NCI-H128 (cell line): ENCODE results near the gene NEK6.

Source experiments
- DNase-seq: peaks from one replicate; lab custom pipeline; 2025; ENCODE audit not compliant: unreplicated experiment; lab: John Stamatoyannopoulos, UW

NEK6 gene

GRCh38 chr9:124315882-124316281 is 58.1 kb downstream of the NEK6 start:
- DNase-seq = no peak

DNA sequence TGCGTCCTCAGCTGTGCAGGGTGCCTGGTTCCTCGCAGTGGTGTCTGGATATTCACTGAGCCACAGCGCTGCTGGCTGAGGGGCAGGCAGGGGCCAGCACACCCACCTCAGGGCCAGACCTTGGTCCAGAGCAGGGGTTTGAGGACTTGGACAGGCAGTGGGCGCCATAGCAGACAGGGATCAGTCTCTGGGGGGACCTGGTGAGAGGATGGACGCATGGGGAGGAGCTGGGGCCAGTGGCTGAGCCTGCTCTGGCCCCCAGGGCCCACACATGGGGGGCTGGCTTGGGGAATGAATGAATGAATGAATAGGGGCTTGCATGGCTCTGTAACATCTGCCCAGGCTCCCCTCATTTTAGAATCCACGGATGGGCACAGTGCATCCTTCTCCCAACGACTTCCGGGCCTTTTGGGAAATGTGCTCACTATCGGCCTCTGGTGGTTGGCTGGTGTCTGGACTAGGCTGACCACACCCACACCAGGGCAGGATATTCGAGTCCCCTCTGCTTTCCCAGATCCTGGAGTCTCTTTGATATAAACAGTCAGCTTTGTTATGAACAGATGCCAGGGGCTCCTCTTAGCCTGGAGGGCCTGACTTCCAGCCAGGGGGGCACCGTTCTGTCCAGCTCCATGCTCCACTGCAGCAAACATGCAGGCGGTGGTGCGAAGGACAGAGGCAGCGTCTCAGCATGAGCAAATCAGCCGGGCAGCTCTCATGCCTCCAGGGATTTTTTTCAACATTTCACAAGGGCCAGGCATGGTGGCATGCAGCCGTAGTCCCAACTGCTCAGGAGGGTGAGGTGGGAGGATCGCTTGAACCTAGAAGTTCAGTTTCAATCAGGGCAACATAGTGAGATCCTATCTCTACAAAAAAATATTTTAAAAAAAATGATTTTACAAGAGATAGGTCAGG is 62.6 kb downstream of the NEK6 start:
- peak; percentile 26 for DNase-seq

GRCh38 chr9:124321416-124321815 is 63.7 kb downstream of the NEK6 start:
- no peak for DNase-seq

DNA sequence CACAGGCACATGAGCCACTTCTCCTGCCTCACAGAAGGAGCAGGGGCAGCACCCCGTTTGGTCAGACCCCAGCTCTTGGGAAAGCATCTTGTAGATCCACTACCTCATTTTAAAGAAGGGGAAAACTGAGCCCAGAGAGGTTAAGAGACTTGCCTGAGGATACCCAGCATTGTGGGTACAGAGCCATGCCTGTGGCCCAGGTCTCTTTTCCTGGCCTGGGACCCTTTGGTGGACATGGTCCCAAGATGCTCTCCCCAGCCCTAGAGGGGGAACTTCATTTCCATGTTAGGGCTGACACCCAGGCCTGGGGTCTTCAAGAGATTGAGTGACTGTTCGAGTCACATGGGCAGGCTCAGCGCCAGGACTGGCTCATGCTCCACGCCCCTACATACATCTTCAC is 64.2 kb downstream of the NEK6 start:
- no peak for DNase-seq

DNA sequence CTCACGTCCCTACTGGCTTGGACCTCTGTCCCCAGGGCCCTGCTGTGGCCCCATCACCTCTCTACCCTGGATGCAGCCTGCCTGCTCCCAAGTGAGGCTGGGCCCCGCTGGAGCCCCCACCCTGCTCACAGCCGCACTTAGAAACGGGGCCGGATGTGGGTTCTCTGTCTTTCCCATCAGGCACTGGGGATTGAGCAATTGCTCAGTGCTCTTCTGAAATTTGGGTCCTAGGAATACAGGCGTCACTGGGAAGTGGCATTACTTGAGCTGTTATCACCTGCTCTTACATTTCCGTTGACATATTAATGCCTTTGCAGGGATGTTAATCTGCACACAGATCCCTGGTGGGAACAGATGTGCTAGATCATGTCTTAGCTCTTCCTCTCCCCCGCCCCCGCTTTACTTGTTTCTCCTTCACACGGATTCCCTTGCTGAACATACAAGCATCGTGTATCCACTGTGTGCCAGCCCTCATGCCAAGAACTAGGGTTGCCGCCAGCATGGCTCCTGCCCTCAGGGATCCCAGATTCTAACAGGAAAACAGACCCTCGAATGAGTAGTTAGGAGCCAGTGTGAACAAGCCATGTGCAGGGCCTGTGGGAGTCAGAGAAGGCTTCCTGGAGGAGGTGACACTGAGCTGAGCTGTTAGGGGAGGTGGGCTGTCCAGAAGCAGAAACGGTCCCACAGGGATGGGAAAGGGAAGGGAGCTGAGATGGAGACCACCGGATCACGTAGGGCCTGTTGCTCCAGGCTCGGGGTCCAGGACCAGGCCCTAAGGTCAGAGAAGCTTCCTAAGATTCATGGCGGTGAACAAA is 65.1 kb downstream of the NEK6 start:
- no peak for DNase-seq

DNA sequence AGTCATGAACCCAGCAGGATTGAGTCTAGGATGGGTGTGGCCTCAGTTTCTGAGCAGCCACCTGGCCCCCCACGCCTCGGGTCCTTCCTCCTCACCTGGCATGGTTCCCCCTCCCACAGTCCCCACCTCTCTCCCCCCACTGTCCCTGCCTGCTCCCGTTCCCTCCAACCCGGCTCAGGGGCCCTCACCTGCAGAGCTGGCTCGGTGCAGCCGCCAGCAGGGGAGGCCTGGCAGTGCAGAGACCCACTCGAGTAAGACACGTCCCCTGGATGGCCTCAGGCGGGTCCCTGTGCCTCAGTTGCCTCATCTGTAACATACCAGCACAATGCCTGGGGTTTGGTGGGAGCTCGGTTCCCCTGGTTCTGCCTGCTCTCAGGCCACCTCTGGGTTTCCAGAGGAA is 66.2 kb downstream of the NEK6 start:
- no peak for DNase-seq

DNA sequence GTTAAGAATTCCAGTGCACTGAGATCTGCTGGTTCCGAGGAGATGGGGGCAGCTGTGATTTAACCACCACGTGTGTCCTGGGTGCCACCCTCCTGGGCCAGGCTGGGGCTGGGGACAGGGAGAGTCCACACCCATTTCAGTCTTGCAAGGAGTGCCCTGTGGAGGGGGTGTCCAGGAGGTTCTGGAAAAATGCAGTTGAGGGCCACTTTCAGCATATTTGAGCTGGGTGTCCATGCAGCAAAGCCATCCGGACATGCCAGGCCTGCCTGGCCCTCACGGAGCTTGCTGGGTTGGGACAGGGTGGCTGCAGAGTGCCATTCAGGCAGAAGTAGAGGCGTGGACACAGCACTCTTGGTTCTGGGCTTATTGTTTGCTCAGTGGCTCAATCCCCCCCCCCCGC is 68.1 kb downstream of the NEK6 start:
- DNase-seq = no peak

GRCh38 chr9:124326378-124326777 is 68.6 kb downstream of the NEK6 start:
- no peak for DNase-seq

DNA sequence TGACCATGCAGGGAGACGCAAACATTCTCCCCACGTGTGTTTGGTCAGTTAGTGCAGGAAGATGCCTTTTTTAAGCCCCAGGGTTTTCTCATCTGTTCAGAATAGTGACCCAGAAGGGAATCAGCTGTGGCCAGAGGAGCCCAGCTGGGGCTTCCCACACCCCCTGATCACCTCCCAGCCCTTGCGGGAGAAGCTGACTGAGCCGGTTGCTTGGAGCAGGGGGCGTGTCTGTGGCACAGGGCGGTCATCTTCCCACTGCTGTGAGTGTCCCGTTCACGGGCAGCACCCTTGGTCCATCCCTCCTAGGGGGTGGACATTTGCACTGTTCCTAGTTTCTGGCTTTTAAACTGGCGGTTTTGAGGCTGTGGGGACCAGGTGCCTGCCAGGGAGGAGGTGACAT is 69.7 kb downstream of the NEK6 start:
- no peak for DNase-seq

GRCh38 chr9:124328285-124328684 is 70.5 kb downstream of the NEK6 start:
- no peak for DNase-seq

- DNase-seq = no peak
Observed at GRCh38 chr9:124329206-124329792, 71.5 kb downstream of the NEK6 start.

- DNase-seq = no peak
Observed at GRCh38 chr9:124330011-124330697, 72.4 kb downstream of the NEK6 start.

GRCh38 chr9:124331580-124331979 is 73.8 kb downstream of the NEK6 start:
- no peak for DNase-seq

- no peak for DNase-seq
Observed at GRCh38 chr9:124332361-124333202, 74.8 kb downstream of the NEK6 start.

GRCh38 chr9:124333203-124333579 is 75.4 kb downstream of the NEK6 start:
- DNase-seq = no peak

DNA sequence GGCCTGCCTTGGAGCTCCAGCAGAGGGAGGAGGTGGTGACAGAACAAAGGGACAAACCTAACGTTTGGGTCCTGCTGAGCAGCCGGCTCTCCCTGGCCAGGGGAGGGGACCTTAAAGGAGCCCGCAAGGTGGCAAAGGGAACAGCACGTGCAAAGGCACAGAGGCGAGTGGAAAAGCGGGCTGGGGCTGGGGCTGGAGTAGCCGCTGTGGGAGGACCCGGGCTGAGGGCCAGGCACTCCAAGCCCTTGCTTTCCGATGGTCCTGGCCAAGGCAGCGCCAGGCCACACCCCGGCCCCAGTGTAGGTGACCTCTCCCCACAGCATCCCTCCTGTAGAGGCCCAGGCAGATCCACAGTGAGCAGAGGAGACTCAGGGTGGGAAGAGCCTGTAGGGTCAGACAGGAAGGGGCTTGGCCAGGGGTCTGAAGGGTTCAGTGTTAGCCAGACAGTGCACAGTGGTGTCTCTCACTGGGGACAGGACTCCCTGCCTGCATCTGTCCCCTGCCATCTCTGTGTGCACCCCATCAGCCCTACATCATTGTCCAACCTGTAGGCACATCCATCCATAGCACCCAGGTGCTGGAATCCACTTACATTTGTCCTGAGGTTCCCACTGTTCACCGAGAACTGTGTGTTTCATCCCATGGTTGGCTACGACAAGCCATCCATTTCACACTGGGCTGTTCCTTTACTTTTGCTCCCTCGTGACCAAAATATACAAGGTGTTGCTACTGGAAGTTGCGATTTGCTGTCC is 77.0 kb downstream of the NEK6 start:
- DNase-seq = no peak

DNA sequence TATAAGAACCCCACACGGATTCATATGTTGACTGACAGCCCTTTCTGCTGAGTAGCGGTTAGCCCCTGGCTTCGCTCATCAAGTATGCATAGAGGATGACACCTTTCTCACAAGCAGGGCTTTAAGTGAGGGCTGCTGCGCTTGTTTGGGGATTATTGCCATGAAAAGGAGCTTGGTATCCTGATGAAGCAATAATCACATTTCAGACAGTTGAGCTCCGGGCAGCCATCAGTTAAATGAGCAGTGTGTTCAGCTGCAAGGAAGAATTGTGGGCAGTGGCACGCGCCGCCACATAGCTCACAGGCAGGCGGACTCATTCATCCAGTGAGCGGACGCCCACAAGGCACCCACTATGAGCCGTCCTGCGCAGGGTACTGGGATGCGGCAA is 77.6 kb downstream of the NEK6 start:
- no peak for DNase-seq

DNA sequence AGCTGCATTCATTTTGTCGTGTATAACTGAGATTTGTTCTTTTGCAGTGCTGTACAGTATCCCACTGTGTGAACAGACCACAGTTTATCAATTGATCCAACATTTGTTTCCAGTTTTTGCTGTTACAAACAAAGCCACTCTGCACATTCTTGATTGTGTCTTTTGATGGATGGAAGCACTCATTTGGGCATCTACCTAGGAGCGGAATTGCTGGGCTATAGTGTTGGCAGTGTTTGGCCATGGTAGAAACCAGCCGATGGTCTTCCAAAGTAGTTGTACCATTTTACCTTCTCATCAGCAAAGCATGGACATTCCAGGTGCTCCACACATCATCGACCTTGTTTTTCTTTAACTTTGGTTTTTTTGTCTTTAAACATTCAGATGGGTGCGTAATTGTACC is 79.8 kb downstream of the NEK6 start:
- DNase-seq = no peak

GRCh38 chr9:124339603-124340146 is 81.9 kb downstream of the NEK6 start:
- no peak for DNase-seq
